GM12878 (cell line): ENCODE measurements around the gene PKD2. TPM values are rescaled to one million over a fixed set of nuclear protein-coding genes. Genes with fewer than 3 reads are reported as not detected.

Source experiments
- ATAC-seq: fragments of 200-7000 bp; cut with Tn5 transposase; 3 replicates; pipeline ENCODE4 v1.9.1; 2020; ENCODE audit warnings: mild to moderate bottlenecking, moderate library complexity
- BruUV-seq: library from RNA; stranded (reverse); fragments of 400-500 nt; replicated peaks from 2 replicates; lab custom pipeline; 2021; lab: Mats Ljungman, UMichigan
- CTCF ChIA-PET: fragments of 300-600 bp; sonication (Branson Sonifier 250); formaldehyde crosslinking; extraction: SDS; loops from one replicate; lab custom pipeline; 2021; ENCODE audit warnings: inconsistent platforms; lab: Yijun Ruan, JAX
- POLR2A ChIA-PET: fragments of 350-600 bp; formaldehyde crosslinking; extraction: SDS; loops from one replicate; lab custom pipeline; 2021; ENCODE audit warnings: inconsistent platforms; lab: Charles Lee
- RAD21 ChIA-PET: fragments of 300-600 bp; sonication (Branson Sonifier 250); formaldehyde crosslinking; loops from one replicate; lab custom pipeline; 2023; ENCODE audit warnings: antibody characterized with exemption; ENCODE audit not compliant: unreplicated experiment; lab: Charles Lee
- SMC1A ChIA-PET: fragments of 300-600 bp; sonication (Branson Sonifier 250); formaldehyde crosslinking; loops from one replicate; lab custom pipeline; 2023; ENCODE audit not compliant: unreplicated experiment, uncharacterized antibody; lab: Charles Lee
- DNase-seq: peaks from one replicate; pipeline ENCODE4 v3.0.0-alpha.2; 2011; ENCODE audit warnings: low read depth, low spot score
- FAIRE-seq: peaks from 3 replicates; lab custom pipeline; 2011; peaks lifted over from hg19 to GRCh38; lab: Jason Lieb, UNC
- H2AFZ ChIP-seq: 2 replicates; pipeline ENCODE4 v1.6.0; 2011; ENCODE audit warnings: low read depth, low read length, control low read depth; ENCODE audit not compliant: control insufficient read depth
- H3K27ac ChIP-seq: 2 replicates; pipeline ENCODE4 v1.5.1; 2011; ENCODE audit warnings: control low read depth; ENCODE audit not compliant: control insufficient read depth, insufficient read depth
- H3K27me3 ChIP-seq, 2 experiments: replicated peaks in 1 of 2; 2 replicates each; pipeline versions ENCODE4 v1.6.0 to v1.6.1; 2011; ENCODE audit warnings: low read length in 1 of 2; ENCODE audit not compliant: control insufficient read depth in 2 of 2, insufficient read depth in 2 of 2
- H3K36me3 ChIP-seq, 2 experiments: 2 replicates each; pipeline ENCODE4 v1.5.1; 2011; ENCODE audit warnings: low read length in 1 of 2; ENCODE audit not compliant: control insufficient read depth in 2 of 2, insufficient read depth in 2 of 2
- H3K4me1 ChIP-seq: 2 replicates; pipeline ENCODE4 v1.6.1; 2011; ENCODE audit warnings: mild to moderate bottlenecking, low read length, moderate library complexity, mixed read lengths; ENCODE audit not compliant: control insufficient read depth, insufficient read depth
- H3K4me2 ChIP-seq: 2 replicates; pipeline ENCODE4 v1.6.0; 2011; ENCODE audit warnings: control low read depth; ENCODE audit not compliant: control insufficient read depth, insufficient read depth
- H3K4me3 ChIP-seq: fragments of 200-600 bp; sonication (generic); 2 replicates; pipeline ENCODE4 v1.5.1; 2016
- H3K79me2 ChIP-seq: 2 replicates; pipeline ENCODE4 v1.6.0; 2011; ENCODE audit warnings: low read length; ENCODE audit not compliant: control insufficient read depth, insufficient read depth
- H3K9ac ChIP-seq: 2 replicates; pipeline ENCODE4 v1.8.0; 2011; ENCODE audit warnings: low read length, control low read depth, mixed read lengths; ENCODE audit not compliant: control insufficient read depth, insufficient read depth
- H3K9me3 ChIP-seq: replicated peaks from 3 replicates; pipeline ENCODE4 v1.5.1; 2011; ENCODE audit warnings: mild to moderate bottlenecking, low read length; ENCODE audit not compliant: control insufficient read depth, insufficient read depth
- H4K20me1 ChIP-seq: 2 replicates; pipeline ENCODE4 v1.6.0; 2011; ENCODE audit not compliant: control insufficient read depth, insufficient read depth
- BACH1 ChIP-seq: fragments of 450-650 bp; IDR thresholded peaks from 2 replicates; pipeline ENCODE4 v1.6.1; 2017; ENCODE audit warnings: mild to moderate bottlenecking, borderline replicate concordance
- CBFB ChIP-seq: IDR thresholded peaks from 2 replicates; pipeline ENCODE4 v1.6.1; 2016; ENCODE audit warnings: antibody characterized with exemption, low read depth
- KDM1A ChIP-seq: fragments of 200-600 bp; sonication (generic); IDR thresholded peaks from 2 replicates; pipeline ENCODE4 v1.6.1; 2016; ENCODE audit warnings: borderline replicate concordance
- LARP7 ChIP-seq: fragments of 450-650 bp; IDR thresholded peaks from 2 replicates; pipeline ENCODE4 v1.6.1; 2017; ENCODE audit warnings: mild to moderate bottlenecking
- WRNIP1 ChIP-seq: IDR thresholded peaks from 2 replicates; pipeline ENCODE4 v1.6.1; 2011; ENCODE audit warnings: low read depth, low read length, improper control_type of control experiment, borderline replicate concordance
- YBX1 ChIP-seq: fragments of 450-650 bp; IDR thresholded peaks from 2 replicates; pipeline ENCODE4 v1.6.1; 2016; ENCODE audit warnings: antibody characterized with exemption
- ZNF217 ChIP-seq: fragments of 450-650 bp; IDR thresholded peaks from 2 replicates; pipeline ENCODE4 v1.6.1; 2017; ENCODE audit warnings: antibody characterized with exemption, mild to moderate bottlenecking
- ZSCAN29 ChIP-seq: fragments of 450-650 bp; IDR thresholded peaks from 2 replicates; pipeline ENCODE4 v1.6.1; 2017; ENCODE audit warnings: mild to moderate bottlenecking, moderate library complexity
- WGBS: methylation state at CpG from one replicate; pipeline ENCODE4 v1.1.6; 2016; ENCODE audit warnings: low lambda C conversion rate; ENCODE audit not compliant: insufficient replicate concordance, insufficient coverage; ENCODE audit errors: missing lambda C conversion rate; 5-methylcytosine and 5-hydroxymethylcytosine counted together
- in situ Hi-C: fragments of 300-500 bp; cut with MboI; formaldehyde crosslinking; loops from 9 replicates; pipeline ENCODE4 v1.14.3; 2018; ENCODE audit warnings: mixed read lengths
- intact Hi-C: fragments of 100-400 bp; cut with micrococcal nuclease; formaldehyde crosslinking; loops from one replicate; pipeline ENCODE4 v1.14.2; 2022; ENCODE audit not compliant: unreplicated experiment
- polyA plus RNA-seq, 11 experiments: library from polyadenylated mRNA; depleted of rRNA in 4 of 11; unstranded in 6 of 11; stranded (reverse) in 5 of 11; fragments of >200 nt; fragmentation: Nextera tagmentation in 4 of 11; fragmentation: Illumina TruSeq in 1 of 11; extraction: Ambion mirVana in 4 of 11; extraction: Trizol in 1 of 11; gene quantifications; 1 replicate in 1 of 11; 2 replicates in 10 of 11; pipeline versions ENCODE4 v1.2.1 to v1.2.3, GENCODE V29; 2011 to 2016; ENCODE audit warnings: inconsistent platforms in 2 of 11, missing spikeins in 2 of 11, low read depth in 1 of 11
- total RNA-seq, 4 experiments: library from RNA; depleted of rRNA in 3 of 4; stranded (reverse); fragments of >200 nt in 3 of 4; fragmentation: Illumina TruSeq in 1 of 4; extraction: Trizol in 1 of 4; gene quantifications; 2 replicates each; pipeline versions ENCODE4 v1.2.1 to v1.2.3, GENCODE V29; 2013 to 2021
- TF ChIP-seq, protein P1 (sequence below): fragments of 450-650 bp; IDR thresholded peaks from 2 replicates; pipeline ENCODE4 v1.6.1; 2018; ENCODE audit warnings: borderline replicate concordance, mild to moderate bottlenecking; ENCODE audit not compliant: partially characterized antibody
- TF ChIP-seq, protein P2 (sequence below): IDR thresholded peaks from 2 replicates; pipeline ENCODE4 v1.6.1; 2012; ENCODE audit warnings: low read depth, low read length, improper control_type of control experiment

Gene PKD2
- total and polyA plus RNA-seq, 10 of the 15 experiments (the other 5 are each of a cell fraction or from before 2014, with no cell fraction given): 2.0 to 13.8 (median 8.4) TPM

DNA sequence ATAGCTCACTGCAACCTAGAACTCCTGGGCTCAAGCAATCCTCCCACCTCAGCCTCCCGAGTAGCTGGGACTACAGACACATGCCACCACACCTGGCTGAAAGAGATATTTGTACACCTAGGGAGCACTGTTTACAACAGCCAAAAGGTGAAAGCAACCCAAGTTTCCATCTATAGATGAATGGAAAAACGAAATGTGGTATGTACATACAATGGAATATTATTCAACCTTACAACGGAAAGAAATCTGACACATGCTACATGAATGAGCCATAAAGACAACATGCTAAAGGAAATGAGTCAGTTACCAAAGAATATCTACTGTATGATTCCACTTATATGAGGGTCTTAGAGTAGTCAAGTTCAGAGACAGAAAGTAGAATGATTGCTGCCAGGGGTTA lies 98.8 kb downstream of the PKD2 start:
- no peak for ATAC-seq
- RAD21 ChIA-PET: no interaction called here
- Histone ChIP-seq H2AFZ (no peak overlapping the region), H3K9ac (no peak overlapping the region), H3K36me3 (no peaks in the 10 kb centered on the region), H3K27ac (no peak overlapping the region), H3K4me1 (no peaks in the 10 kb centered on the region), H3K79me2 (no peaks in the 10 kb centered on the region), H3K4me2 (no peak overlapping the region), H3K27me3 (no peaks in the 10 kb centered on the region; a peak in 1 of 4 replicates), H3K9me3 (no peaks in the 10 kb centered on the region), H3K4me3 (no peak overlapping the region), H4K20me1 (no peaks in the 10 kb centered on the region)
- no peak for FAIRE-seq
- WGBS: 28% methylated on average over 3 of the region's 3 CpGs
- intact Hi-C loops (no loop called here), in situ Hi-C loops (no loop called here)
- no peak for TF ChIP-seq LARP7
- TF ChIP-seq ZSCAN29: no peak
- TF ChIP-seq YBX1: no peak
- CTCF ChIA-PET: interaction anchor here (0.8 kb wide), 1 partner anchor 106 kb away, joined by 3 read pairs; no protein-coding TSS in a partner anchor
- SMC1A ChIA-PET: no interaction called here
- no TSS peak for BruUV-seq
- no peak for DNase-seq
- POLR2A ChIA-PET: no interaction called here

DNA sequence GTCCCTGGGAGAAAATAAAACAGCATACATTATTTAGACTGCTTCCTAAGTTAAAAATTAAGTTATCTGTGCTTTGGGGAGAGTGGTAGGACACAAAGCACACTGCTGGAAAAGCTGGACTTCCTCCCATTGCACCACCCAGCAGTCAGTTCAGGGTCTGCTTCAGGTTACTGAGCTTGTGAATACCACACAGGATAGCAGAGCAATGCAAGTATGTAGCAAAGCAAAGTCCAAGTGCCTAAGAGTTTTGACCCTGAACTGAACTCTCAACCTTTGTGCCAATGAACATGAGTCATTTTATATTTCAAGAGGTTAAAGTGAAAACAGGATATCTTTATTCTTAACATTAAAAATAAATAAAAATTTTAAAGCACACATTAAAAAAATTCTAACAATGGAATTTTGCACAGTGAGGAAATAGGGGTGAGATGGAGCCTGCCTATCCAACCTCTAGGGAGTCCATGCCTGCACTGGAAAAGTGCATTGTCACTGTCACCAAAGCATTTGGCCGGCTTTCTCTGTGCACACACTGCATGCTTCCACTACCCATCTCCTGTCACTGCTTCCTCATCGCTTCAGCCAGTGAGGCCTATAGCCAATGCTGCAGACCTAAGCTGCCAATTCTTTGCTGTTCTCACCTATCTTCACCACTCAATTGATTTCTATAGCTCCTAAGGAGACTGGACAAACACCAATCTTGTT lies 100.1 kb downstream of the PKD2 start:
- H4K20me1 ChIP-seq: no peaks in the 10 kb centered on the region
- DNase-seq (no peak), FAIRE-seq (no peak), ATAC-seq (no peak)
- H3K9me3 ChIP-seq: no peaks in the 10 kb centered on the region
- no peaks in the 10 kb centered on the region for H3K36me3 ChIP-seq
- SMC1A ChIA-PET: no interaction called here
- intact Hi-C loops (no loop called here), in situ Hi-C loops (no loop called here)
- POLR2A ChIA-PET: no interaction called here
- H3K27ac ChIP-seq: no peak overlapping the region
- H3K27me3 ChIP-seq: no peaks in the 10 kb centered on the region; a peak in 1 of 4 replicates
- H3K4me3 ChIP-seq: no peak overlapping the region
- H3K79me2 ChIP-seq: no peaks in the 10 kb centered on the region
- no peaks in the 10 kb centered on the region for H3K4me1 ChIP-seq
- RAD21 ChIA-PET: no interaction called here
- no peak overlapping the region for H3K4me2 ChIP-seq
- 71% methylated on average over 2 of the region's 2 CpGs for WGBS
- BruUV-seq: no TSS peak
- no peak overlapping the region for H2AFZ ChIP-seq
- TF ChIP-seq BACH1 (no peak), ZSCAN29 (no peak), WRNIP1 (no peak), KDM1A (no peak), CBFB (no peak), ZNF217 (no peak)
- TF ChIP-seq, protein P1, sequence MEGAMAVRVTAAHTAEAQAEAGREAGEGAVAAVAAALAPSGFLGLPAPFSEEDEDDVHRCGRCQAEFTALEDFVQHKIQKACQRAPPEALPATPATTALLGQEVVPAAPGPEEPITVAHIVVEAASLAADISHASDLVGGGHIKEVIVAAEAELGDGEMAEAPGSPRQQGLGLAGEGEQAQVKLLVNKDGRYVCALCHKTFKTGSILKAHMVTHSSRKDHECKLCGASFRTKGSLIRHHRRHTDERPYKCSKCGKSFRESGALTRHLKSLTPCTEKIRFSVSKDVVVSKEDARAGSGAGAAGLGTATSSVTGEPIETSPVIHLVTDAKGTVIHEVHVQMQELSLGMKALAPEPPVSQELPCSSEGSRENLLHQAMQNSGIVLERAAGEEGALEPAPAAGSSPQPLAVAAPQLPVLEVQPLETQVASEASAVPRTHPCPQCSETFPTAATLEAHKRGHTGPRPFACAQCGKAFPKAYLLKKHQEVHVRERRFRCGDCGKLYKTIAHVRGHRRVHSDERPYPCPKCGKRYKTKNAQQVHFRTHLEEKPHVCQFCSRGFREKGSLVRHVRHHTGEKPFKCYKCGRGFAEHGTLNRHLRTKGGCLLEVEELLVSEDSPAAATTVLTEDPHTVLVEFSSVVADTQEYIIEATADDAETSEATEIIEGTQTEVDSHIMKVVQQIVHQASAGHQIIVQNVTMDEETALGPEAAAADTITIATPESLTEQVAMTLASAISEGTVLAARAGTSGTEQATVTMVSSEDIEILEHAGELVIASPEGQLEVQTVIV: no peak
- TF ChIP-seq, protein P2, sequence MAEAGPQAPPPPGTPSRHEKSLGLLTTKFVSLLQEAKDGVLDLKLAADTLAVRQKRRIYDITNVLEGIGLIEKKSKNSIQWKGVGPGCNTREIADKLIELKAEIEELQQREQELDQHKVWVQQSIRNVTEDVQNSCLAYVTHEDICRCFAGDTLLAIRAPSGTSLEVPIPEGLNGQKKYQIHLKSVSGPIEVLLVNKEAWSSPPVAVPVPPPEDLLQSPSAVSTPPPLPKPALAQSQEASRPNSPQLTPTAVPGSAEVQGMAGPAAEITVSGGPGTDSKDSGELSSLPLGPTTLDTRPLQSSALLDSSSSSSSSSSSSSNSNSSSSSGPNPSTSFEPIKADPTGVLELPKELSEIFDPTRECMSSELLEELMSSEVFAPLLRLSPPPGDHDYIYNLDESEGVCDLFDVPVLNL: no peak
- no peak overlapping the region for H3K9ac ChIP-seq
- CTCF ChIA-PET: no interaction called here
